GM23338 (cell line): ENCODE data around the gene ADAMTS17.

ENCODE experiments used
- CREB1 ChIP-seq: fragments of 250-450 bp; sonication (Bioruptor Pico); IDR thresholded peaks from 2 replicates; pipeline ENCODE4 v1.5.0; 2020; ENCODE audit warnings: low read depth, mild to moderate bottlenecking, moderate library complexity
- EZH2 ChIP-seq: fragments of 200-600 bp; sonication (generic); IDR thresholded peaks from one replicate; pipeline ENCODE4 v1.8.0; 2017; ENCODE audit warnings: antibody characterized with exemption, mild to moderate bottlenecking, low read depth; ENCODE audit not compliant: unreplicated experiment
- EZH2phosphoT487 ChIP-seq: fragments of 200-600 bp; sonication (generic); IDR thresholded peaks from one replicate; pipeline ENCODE4 v1.8.1; 2018; ENCODE audit warnings: antibody characterized with exemption; ENCODE audit not compliant: unreplicated experiment
- JUNB ChIP-seq: IDR thresholded peaks from one replicate; pipeline ENCODE4 v1.6.1; 2016; ENCODE audit warnings: antibody characterized with exemption; ENCODE audit not compliant: unreplicated experiment
- NANOG ChIP-seq: IDR thresholded peaks from 2 replicates; pipeline ENCODE4 v1.6.1; 2016; ENCODE audit warnings: antibody characterized with exemption, borderline replicate concordance
- POLR2AphosphoS5 ChIP-seq: IDR thresholded peaks from 2 replicates; pipeline ENCODE4 v1.6.1; 2016; ENCODE audit warnings: antibody characterized with exemption, low read depth
- ZNF114 ChIP-seq: fragments of 250-450 bp; sonication (Bioruptor Pico); IDR thresholded peaks from 2 replicates; pipeline ENCODE4 v1.5.0; 2020; ENCODE audit warnings: mild to moderate bottlenecking, moderate library complexity
- ZNF331 ChIP-seq: fragments of 250-450 bp; sonication (Bioruptor Pico); IDR thresholded peaks from 2 replicates; pipeline ENCODE4 v1.5.0; 2020; ENCODE audit warnings: low read depth, mild to moderate bottlenecking, moderate library complexity
- TF ChIP-seq, protein P1 (sequence below): IDR thresholded peaks from one replicate; pipeline ENCODE4 v1.6.1; 2018; ENCODE audit warnings: antibody characterized with exemption; ENCODE audit not compliant: unreplicated experiment
- TF ChIP-seq, protein P2 (sequence below), 2 experiments: fragments of 200-600 bp in 1 of 2; sonication (generic) in 1 of 2; conservative IDR thresholded peaks; 2 replicates each; pipeline versions ENCODE4 v1.5.1 to v1.6.1; 2016 to 2017; ENCODE audit warnings: antibody characterized with exemption in 2 of 2, low read depth in 2 of 2, mild to moderate bottlenecking in 2 of 2, moderate library complexity in 1 of 2

DNA sequence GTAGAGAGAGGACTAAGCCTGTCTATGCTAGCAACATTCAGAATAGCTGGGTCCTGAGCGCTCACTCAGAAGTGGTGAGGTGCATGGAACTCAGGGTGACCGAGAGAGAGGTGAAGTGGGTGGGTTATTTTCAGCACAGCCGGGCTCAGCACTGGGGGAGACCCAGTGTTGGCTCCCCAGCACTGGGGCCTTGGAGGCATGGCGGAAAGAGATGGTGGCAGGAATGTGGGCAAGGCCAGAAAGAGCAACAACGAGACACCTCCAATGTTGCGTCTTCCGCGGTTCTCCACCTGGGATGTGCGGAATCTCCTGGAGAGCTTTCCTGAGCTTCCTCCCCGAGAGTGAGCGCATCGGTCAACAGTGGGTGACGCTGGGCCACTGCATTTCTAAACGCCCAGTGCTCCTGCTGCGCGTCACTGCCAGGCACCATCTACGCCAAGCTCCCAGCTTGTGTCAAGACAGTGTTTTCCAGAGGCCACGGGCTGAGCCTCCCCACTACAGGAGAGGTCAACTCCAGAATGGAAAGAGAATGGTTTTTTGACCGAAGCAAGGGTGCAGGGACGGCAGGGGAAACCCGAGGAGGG is 148.4 kb downstream of the ADAMTS17 start:
- TF ChIP-seq, protein P1, sequence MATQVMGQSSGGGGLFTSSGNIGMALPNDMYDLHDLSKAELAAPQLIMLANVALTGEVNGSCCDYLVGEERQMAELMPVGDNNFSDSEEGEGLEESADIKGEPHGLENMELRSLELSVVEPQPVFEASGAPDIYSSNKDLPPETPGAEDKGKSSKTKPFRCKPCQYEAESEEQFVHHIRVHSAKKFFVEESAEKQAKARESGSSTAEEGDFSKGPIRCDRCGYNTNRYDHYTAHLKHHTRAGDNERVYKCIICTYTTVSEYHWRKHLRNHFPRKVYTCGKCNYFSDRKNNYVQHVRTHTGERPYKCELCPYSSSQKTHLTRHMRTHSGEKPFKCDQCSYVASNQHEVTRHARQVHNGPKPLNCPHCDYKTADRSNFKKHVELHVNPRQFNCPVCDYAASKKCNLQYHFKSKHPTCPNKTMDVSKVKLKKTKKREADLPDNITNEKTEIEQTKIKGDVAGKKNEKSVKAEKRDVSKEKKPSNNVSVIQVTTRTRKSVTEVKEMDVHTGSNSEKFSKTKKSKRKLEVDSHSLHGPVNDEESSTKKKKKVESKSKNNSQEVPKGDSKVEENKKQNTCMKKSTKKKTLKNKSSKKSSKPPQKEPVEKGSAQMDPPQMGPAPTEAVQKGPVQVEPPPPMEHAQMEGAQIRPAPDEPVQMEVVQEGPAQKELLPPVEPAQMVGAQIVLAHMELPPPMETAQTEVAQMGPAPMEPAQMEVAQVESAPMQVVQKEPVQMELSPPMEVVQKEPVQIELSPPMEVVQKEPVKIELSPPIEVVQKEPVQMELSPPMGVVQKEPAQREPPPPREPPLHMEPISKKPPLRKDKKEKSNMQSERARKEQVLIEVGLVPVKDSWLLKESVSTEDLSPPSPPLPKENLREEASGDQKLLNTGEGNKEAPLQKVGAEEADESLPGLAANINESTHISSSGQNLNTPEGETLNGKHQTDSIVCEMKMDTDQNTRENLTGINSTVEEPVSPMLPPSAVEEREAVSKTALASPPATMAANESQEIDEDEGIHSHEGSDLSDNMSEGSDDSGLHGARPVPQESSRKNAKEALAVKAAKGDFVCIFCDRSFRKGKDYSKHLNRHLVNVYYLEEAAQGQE, result no peak
- TF ChIP-seq, protein P2, sequence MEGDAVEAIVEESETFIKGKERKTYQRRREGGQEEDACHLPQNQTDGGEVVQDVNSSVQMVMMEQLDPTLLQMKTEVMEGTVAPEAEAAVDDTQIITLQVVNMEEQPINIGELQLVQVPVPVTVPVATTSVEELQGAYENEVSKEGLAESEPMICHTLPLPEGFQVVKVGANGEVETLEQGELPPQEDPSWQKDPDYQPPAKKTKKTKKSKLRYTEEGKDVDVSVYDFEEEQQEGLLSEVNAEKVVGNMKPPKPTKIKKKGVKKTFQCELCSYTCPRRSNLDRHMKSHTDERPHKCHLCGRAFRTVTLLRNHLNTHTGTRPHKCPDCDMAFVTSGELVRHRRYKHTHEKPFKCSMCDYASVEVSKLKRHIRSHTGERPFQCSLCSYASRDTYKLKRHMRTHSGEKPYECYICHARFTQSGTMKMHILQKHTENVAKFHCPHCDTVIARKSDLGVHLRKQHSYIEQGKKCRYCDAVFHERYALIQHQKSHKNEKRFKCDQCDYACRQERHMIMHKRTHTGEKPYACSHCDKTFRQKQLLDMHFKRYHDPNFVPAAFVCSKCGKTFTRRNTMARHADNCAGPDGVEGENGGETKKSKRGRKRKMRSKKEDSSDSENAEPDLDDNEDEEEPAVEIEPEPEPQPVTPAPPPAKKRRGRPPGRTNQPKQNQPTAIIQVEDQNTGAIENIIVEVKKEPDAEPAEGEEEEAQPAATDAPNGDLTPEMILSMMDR (conservative IDR thresholded peaks at IDR 0.05; ENCODE audit: low read depth in 2 of 2), result no peak
- TF ChIP-seq POLR2AphosphoS5, result no peak
- TF ChIP-seq EZH2, result no peak
- no peak for TF ChIP-seq CREB1 (CRISPR knock-in tag)
- no peak for TF ChIP-seq JUNB
- TF ChIP-seq ZNF114 (CRISPR knock-in tag), result no peak
- no peak for TF ChIP-seq NANOG
- TF ChIP-seq EZH2phosphoT487, result no peak
- TF ChIP-seq ZNF331 (CRISPR knock-in tag), result no peak
